Fibroblast of pulmonary artery (primary cell): ENCODE results near the gene PDGFB.

ENCODE experiments used
- DNase-seq: peaks from one replicate; pipeline ENCODE4 v3.0.0-alpha.2; 2010; ENCODE audit warnings: low read depth
- H3K4me3 ChIP-seq: replicated peaks from 2 replicates; pipeline ENCODE4 v1.5.1; 2011; ENCODE audit warnings: low read depth, mild to moderate bottlenecking, control low read depth, low read length, moderate library complexity
- TF ChIP-seq, protein P1 (sequence below): IDR thresholded peaks from 2 replicates; pipeline ENCODE4 v1.5.1; 2011; ENCODE audit warnings: mild to moderate bottlenecking, control low read depth, low read length, inconsistent platforms; ENCODE audit errors: missing control alignments

Gene PDGFB

DNA sequence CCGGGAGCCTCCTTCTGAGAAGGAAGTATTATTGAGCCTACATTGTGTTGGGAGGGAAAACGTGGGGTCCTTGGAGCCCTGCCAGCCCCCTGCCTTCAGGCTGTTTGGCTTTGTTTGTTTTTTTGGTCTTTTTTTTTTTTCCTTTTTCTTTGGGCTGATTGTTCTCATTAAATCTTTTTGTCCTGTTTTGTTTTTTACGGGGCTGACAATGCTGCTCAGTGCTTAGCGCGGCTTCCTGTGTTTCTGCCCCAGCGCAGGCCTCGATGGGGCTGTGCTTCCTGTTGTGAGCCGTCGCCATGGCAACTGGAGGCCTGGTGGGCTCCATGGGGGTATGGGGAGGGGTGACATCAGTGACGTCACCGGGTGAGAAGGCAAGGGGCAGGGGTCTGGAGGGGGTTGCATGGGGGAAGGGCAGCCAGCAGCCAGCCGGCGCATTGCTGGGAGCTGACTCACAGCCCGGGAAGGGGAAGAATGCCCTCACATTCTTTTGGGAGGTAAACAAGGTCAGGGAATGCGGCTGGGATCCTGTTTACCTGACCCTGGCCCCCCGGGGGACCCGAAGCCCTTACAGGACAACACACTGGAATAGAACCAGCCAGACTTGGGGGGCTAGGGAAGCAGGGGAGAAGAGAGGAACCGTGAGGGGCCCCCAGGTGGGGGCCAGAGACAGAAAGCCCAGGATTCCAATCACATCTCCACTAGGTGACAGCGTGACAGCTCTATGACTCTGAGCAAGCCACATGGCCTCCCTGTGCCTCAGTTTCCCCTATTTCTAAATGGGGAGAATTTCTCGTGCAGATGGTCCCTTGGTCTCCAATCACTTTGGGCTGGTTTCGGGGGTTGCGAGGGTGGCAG lies 70.1 kb downstream of the PDGFB start:
- DNase-seq = peak; percentile 96
- no peak overlapping the region for H3K4me3 ChIP-seq
- TF ChIP-seq, protein P1, sequence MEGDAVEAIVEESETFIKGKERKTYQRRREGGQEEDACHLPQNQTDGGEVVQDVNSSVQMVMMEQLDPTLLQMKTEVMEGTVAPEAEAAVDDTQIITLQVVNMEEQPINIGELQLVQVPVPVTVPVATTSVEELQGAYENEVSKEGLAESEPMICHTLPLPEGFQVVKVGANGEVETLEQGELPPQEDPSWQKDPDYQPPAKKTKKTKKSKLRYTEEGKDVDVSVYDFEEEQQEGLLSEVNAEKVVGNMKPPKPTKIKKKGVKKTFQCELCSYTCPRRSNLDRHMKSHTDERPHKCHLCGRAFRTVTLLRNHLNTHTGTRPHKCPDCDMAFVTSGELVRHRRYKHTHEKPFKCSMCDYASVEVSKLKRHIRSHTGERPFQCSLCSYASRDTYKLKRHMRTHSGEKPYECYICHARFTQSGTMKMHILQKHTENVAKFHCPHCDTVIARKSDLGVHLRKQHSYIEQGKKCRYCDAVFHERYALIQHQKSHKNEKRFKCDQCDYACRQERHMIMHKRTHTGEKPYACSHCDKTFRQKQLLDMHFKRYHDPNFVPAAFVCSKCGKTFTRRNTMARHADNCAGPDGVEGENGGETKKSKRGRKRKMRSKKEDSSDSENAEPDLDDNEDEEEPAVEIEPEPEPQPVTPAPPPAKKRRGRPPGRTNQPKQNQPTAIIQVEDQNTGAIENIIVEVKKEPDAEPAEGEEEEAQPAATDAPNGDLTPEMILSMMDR = no peak

DNA sequence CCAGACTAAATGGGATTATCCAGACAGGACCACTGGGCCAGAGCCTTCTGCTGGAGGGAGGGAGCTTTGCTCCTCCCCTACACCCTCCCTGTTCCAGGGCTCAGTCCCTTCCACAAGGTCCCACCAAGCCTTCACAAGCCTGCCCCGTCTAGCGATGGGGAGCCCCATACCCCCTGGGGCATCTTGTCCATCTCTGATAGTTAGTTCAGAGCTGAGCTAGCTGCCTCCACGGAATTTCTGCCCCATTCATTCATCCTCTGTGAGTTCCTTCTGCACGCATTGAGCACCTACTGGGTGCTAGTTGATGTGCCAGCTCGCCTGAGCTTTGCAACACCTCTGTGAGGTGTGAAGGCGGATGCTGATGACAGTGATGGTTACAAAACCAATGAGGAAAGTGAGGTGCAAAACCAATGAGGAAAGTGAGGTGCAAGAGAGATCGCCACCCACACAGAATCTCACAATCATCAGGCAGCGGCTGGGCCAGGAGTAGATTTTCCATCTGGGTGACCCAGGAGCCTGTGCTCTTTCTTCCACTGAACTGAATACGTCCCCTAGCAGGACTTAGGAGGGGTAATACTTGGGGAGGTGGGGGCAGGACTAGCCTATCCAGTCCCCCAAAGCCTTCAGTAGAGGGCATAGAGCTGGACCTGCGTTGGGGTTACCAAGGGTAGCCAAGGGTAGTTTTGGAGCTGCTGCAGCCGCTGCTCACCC lies 70.8 kb downstream of the PDGFB start:
- TF ChIP-seq, protein P1 = no peak
- H3K4me3 ChIP-seq = no peak overlapping the region
- no peak for DNase-seq
